Measurements from ENCODE around the gene NR4A2.

DNA sequence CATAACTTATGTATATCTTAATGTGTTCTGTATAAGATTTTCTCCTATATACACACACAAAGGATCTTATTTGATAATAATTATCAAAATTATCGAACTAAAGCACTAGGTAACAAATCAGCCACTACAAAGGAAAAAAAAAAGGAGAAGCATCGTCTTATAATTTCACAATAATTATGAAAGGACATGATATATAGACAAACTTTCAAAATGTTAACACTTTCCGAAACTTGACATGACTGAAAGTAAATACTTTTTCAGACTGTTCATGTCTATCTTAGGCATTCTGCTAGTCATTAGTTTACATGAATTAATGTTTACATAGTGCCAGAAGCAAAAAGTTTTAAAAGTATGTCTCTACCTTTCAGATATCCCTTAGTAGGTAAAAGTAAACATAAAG, 7.3 kb upstream of the NR4A2 start:
- TF ChIP-seq, protein P1, sequence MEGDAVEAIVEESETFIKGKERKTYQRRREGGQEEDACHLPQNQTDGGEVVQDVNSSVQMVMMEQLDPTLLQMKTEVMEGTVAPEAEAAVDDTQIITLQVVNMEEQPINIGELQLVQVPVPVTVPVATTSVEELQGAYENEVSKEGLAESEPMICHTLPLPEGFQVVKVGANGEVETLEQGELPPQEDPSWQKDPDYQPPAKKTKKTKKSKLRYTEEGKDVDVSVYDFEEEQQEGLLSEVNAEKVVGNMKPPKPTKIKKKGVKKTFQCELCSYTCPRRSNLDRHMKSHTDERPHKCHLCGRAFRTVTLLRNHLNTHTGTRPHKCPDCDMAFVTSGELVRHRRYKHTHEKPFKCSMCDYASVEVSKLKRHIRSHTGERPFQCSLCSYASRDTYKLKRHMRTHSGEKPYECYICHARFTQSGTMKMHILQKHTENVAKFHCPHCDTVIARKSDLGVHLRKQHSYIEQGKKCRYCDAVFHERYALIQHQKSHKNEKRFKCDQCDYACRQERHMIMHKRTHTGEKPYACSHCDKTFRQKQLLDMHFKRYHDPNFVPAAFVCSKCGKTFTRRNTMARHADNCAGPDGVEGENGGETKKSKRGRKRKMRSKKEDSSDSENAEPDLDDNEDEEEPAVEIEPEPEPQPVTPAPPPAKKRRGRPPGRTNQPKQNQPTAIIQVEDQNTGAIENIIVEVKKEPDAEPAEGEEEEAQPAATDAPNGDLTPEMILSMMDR (IDR thresholded peaks at IDR 0.05), result no peak
- no peak for TF ChIP-seq ZFX (IDR thresholded peaks at IDR 0.05; ENCODE audit: borderline replicate concordance)
